Glomerular visceral epithelial cell (primary cell): Measurements from ENCODE around the gene RPP25.
"Not testable (repeated sequence)": the region's sequence is repeated elsewhere in the genome, so short reads cannot be mapped to it uniquely, and the experiment has no call there.

Experiments used
- DNase-seq: peaks from one replicate; pipeline ENCODE4 v3.0.0-alpha.2; 2016; ENCODE audit errors: extremely low spot score

Gene RPP25

GRCh38 chr15:74917676-74918075 lies 38.9 kb downstream of the RPP25 start:
- DNase-seq = peak; percentile 49

GRCh38 chr15:74913799-74914198 lies 42.8 kb downstream of the RPP25 start:
- DNase-seq = not testable (repeated sequence)

- DNase-seq = no peak
Observed at GRCh38 chr15:74913041-74913440, 43.5 kb downstream of the RPP25 start.

DNA sequence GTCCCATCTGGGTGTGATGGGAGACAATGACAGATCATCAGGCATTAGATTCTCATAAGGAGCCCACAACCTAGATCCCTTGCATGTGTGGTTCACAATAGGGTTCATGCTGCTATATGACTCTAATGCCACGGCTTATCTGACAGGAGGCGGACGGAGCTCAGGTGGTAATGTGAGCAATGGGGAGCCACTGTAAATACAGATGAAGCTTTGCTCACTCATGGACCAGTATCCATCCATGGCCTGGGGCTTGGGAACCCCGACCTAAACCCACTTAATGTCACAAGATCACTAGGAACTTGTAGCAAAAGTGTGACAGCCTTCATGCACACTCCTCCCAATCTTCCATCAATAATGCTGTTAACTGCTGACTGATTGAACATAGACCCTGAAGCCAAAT lies 47.9 kb downstream of the RPP25 start:
- no peak for DNase-seq

GRCh38 chr15:74907163-74907870 lies 49.3 kb downstream of the RPP25 start:
- DNase-seq = no peak

GRCh38 chr15:74906450-74907162 lies 50.0 kb downstream of the RPP25 start, which contains the start of gene FAM219B:
TSS of gene FAM219B (minus strand) at chr15:74906851. CDS start at chr15:74906800, 51 bp downstream.
- DNase-seq = peak; percentile 85

GRCh38 chr15:74906067-74906449 lies 50.5 kb downstream of the RPP25 start:
- DNase-seq = peak; percentile 41
